IMR-90 (cell line): ENCODE data around the gene OTUB2. TPM values are rescaled to one million over a fixed set of nuclear protein-coding genes. Genes with fewer than 3 reads are reported as not detected.

Experiments used
- ATAC-seq: fragments of 200-7000 bp; cut with Tn5 transposase; 2 replicates; pipeline ENCODE4 v1.9.1; 2020; ENCODE audit warnings: low read depth, mild to moderate bottlenecking, moderate library complexity
- BruUV-seq: library from RNA; stranded (reverse); fragments of 400-500 nt; replicated peaks from 2 replicates; lab custom pipeline; 2021; lab: Mats Ljungman, UMichigan
- CTCF ChIA-PET: fragments of 300-600 bp; formaldehyde crosslinking; extraction: SDS; loops from one replicate; lab custom pipeline; 2021; ENCODE audit warnings: antibody characterized with exemption; lab: Yijun Ruan, JAX
- POLR2A ChIA-PET: fragments of 300-600 bp; sonication (Branson Sonifier 250); formaldehyde crosslinking; loops from one replicate; lab custom pipeline; 2022; ENCODE audit warnings: antibody characterized with exemption; ENCODE audit not compliant: unreplicated experiment; lab: Charles Lee
- DNase-seq: peaks from one replicate; pipeline ENCODE4 v3.0.0; 2013
- H2AFZ ChIP-seq: replicated peaks from 2 replicates; pipeline ENCODE3; 2013; ENCODE audit warnings: low read length, mild to moderate bottlenecking; ENCODE audit not compliant: poor library complexity
- H2AK5ac ChIP-seq: 2 replicates; pipeline ENCODE4 v1.6.1; 2013; ENCODE audit warnings: low read depth, low read length, inconsistent platforms
- H2AK9ac ChIP-seq: replicated peaks from 2 replicates; pipeline ENCODE3; 2013; ENCODE audit warnings: mild to moderate bottlenecking, low read depth, low read length, moderate library complexity; ENCODE audit not compliant: poor library complexity
- H2BK120ac ChIP-seq: 2 replicates; pipeline ENCODE4 v1.6.1; 2013; ENCODE audit warnings: low read depth, low read length, inconsistent platforms
- H2BK15ac ChIP-seq: 3 replicates; pipeline ENCODE4 v1.6.1; 2013; ENCODE audit warnings: low read depth, low read length, inconsistent platforms
- H2BK20ac ChIP-seq: 2 replicates; pipeline ENCODE4 v1.6.1; 2013; ENCODE audit warnings: low read depth, mild to moderate bottlenecking, inconsistent platforms, low read length, moderate library complexity
- H2BK5ac ChIP-seq: 2 replicates; pipeline ENCODE4 v1.6.1; 2013; ENCODE audit warnings: mild to moderate bottlenecking, low read depth, low read length, inconsistent platforms; ENCODE audit not compliant: poor library complexity, severe bottlenecking
- H3K14ac ChIP-seq: replicated peaks from 2 replicates; pipeline ENCODE4 v1.6.1; 2013; ENCODE audit warnings: low read depth, low read length, inconsistent platforms
- H3K18ac ChIP-seq: 2 replicates; pipeline ENCODE4 v1.6.1; 2013; ENCODE audit warnings: low read depth, low read length, control low read depth
- H3K23ac ChIP-seq: 2 replicates; pipeline ENCODE4 v1.6.1; 2013; ENCODE audit warnings: low read depth, low read length, inconsistent platforms
- H3K27ac ChIP-seq: 2 replicates; pipeline ENCODE4 v1.5.1; 2013; ENCODE audit warnings: mild to moderate bottlenecking, control low read depth, low read length; ENCODE audit not compliant: insufficient read depth
- H3K27me3 ChIP-seq: 2 replicates; pipeline ENCODE4 v1.6.1; 2013; ENCODE audit warnings: low read length; ENCODE audit not compliant: control insufficient read depth, insufficient read depth
- H3K36me3 ChIP-seq: 2 replicates; pipeline ENCODE4 v1.6.1; 2013; ENCODE audit warnings: low read length, mixed read lengths; ENCODE audit not compliant: control insufficient read depth, insufficient read depth
- H3K4ac ChIP-seq: 2 replicates; pipeline ENCODE4 v1.6.1; 2013; ENCODE audit warnings: low read depth, low read length, inconsistent platforms
- H3K4me1 ChIP-seq: 2 replicates; pipeline ENCODE4 v1.6.1; 2013; ENCODE audit warnings: low read length, mixed read lengths; ENCODE audit not compliant: control insufficient read depth, insufficient read depth
- H3K4me2 ChIP-seq: 2 replicates; pipeline ENCODE4 v1.6.1; 2013; ENCODE audit warnings: low read depth, mild to moderate bottlenecking, control low read depth, low read length, moderate library complexity
- H3K4me3 ChIP-seq: 2 replicates; pipeline ENCODE4 v1.5.1; 2013; ENCODE audit warnings: low read depth, mild to moderate bottlenecking, control low read depth, low read length, moderate library complexity; ENCODE audit not compliant: insufficient read depth
- H3K56ac ChIP-seq: 2 replicates; pipeline ENCODE4 v1.6.1; 2013; ENCODE audit warnings: low read length, inconsistent platforms; ENCODE audit not compliant: insufficient read depth; ENCODE audit errors: extremely low read depth
- H3K79me1 ChIP-seq, 2 experiments: 2 replicates each; pipeline ENCODE4 v1.6.1; 2013; ENCODE audit warnings: low read length in 2 of 2, inconsistent platforms in 1 of 2, low read depth in 1 of 2
- H3K9ac ChIP-seq: 2 replicates; pipeline ENCODE4 v1.6.1; 2013; ENCODE audit warnings: low read depth, low read length, control low read depth
- H3K9me1 ChIP-seq: 2 replicates; pipeline ENCODE4 v1.6.1; 2013; ENCODE audit warnings: low read length, inconsistent platforms; ENCODE audit not compliant: insufficient read depth
- H3K9me3 ChIP-seq: 2 replicates; pipeline ENCODE4 v1.6.1; 2013; ENCODE audit warnings: low read length; ENCODE audit not compliant: control insufficient read depth, insufficient read depth
- H4K20me1 ChIP-seq: 2 replicates; pipeline ENCODE4 v1.6.1; 2013; ENCODE audit warnings: low read length, inconsistent platforms; ENCODE audit not compliant: insufficient read depth
- H4K5ac ChIP-seq: 2 replicates; pipeline ENCODE4 v1.6.1; 2013; ENCODE audit warnings: mild to moderate bottlenecking, low read depth, low read length, control low read depth
- H4K8ac ChIP-seq, 2 experiments: 2 replicates each; pipeline ENCODE4 v1.6.1; 2013; ENCODE audit warnings: low read depth in 2 of 2, low read length in 2 of 2, control low read depth in 1 of 2, inconsistent platforms in 1 of 2
- H4K91ac ChIP-seq: 2 replicates; pipeline ENCODE4 v1.6.1; 2013; ENCODE audit warnings: low read depth, low read length, inconsistent platforms; ENCODE audit not compliant: insufficient read depth
- BHLHE40 ChIP-seq: fragments of 150-350 bp; IDR thresholded peaks from 2 replicates; pipeline ENCODE4 v1.6.1; 2016; ENCODE audit warnings: mild to moderate bottlenecking, low read depth, low read length
- CEBPB ChIP-seq: IDR thresholded peaks from 2 replicates; pipeline ENCODE4 v1.6.1; 2012; ENCODE audit warnings: low read depth, low read length, improper control_type of control experiment
- CHD1 ChIP-seq: IDR thresholded peaks from 2 replicates; pipeline ENCODE4 v1.6.1; 2012; ENCODE audit warnings: low read depth, low read length, improper control_type of control experiment
- FOS ChIP-seq: fragments of 150-350 bp; IDR thresholded peaks from 2 replicates; pipeline ENCODE4 v1.6.1; 2016; ENCODE audit warnings: low read depth, low read length
- MAFK ChIP-seq: IDR thresholded peaks from 2 replicates; pipeline ENCODE4 v1.6.1; 2012; ENCODE audit warnings: low read depth, low read length, improper control_type of control experiment
- MAZ ChIP-seq: IDR thresholded peaks from 2 replicates; pipeline ENCODE4 v1.6.1; 2012; ENCODE audit warnings: low read depth, mild to moderate bottlenecking, low read length, improper control_type of control experiment, moderate library complexity, borderline replicate concordance
- MXI1 ChIP-seq: IDR thresholded peaks from 2 replicates; pipeline ENCODE4 v1.6.1; 2012; ENCODE audit warnings: low read depth, mild to moderate bottlenecking, low read length, moderate library complexity, borderline replicate concordance
- NFE2L2 ChIP-seq: fragments of 150-350 bp; IDR thresholded peaks from 2 replicates; pipeline ENCODE4 v1.6.1; 2016; ENCODE audit warnings: low read depth, mild to moderate bottlenecking, low read length
- POLR2A ChIP-seq: IDR thresholded peaks from 2 replicates; pipeline ENCODE4 v1.6.1; 2012; ENCODE audit warnings: mild to moderate bottlenecking, low read depth, low read length
- RAD21 ChIP-seq: IDR thresholded peaks from 2 replicates; pipeline ENCODE4 v1.6.1; 2012; ENCODE audit warnings: low read length, improper control_type of control experiment
- RCOR1 ChIP-seq: IDR thresholded peaks from 2 replicates; pipeline ENCODE4 v1.6.1; 2012; ENCODE audit warnings: mild to moderate bottlenecking, low read length, improper control_type of control experiment; ENCODE audit not compliant: insufficient replicate concordance
- RFX5 ChIP-seq: IDR thresholded peaks from 2 replicates; pipeline ENCODE4 v1.8.0; 2012; ENCODE audit warnings: low read depth, mild to moderate bottlenecking, low read length, moderate library complexity
- SMC3 ChIP-seq: fragments of 150-350 bp; IDR thresholded peaks from 2 replicates; pipeline ENCODE4 v1.6.1; 2016; ENCODE audit warnings: low read depth, mild to moderate bottlenecking, antibody characterized with exemption, low read length, moderate library complexity
- WGBS, 2 experiments: methylation state at CpG; one replicate each; pipeline versions ENCODE4 v1.1.5 to v1.1.7; 2013; ENCODE audit warnings: missing lambda C conversion rate in 2 of 2; ENCODE audit not compliant: insufficient read length in 1 of 2; ENCODE audit errors: extremely low coverage in 2 of 2; 5-methylcytosine and 5-hydroxymethylcytosine counted together
- dilution Hi-C: fragments of 300-500 bp; cut with HindIII; formaldehyde crosslinking; loops from one replicate; pipeline ENCODE4 v1.14.3; 2018; ENCODE audit warnings: low sequenced_read_pairs; ENCODE audit not compliant: unreplicated experiment
- in situ Hi-C: fragments of 300-500 bp; cut with MboI; formaldehyde crosslinking; loops from 3 replicates; pipeline ENCODE4 v1.14.3; 2019; ENCODE audit warnings: low sequenced_read_pairs, inconsistent platforms, mixed read lengths
- intact Hi-C: fragments of 100-400 bp; cut with micrococcal nuclease; formaldehyde crosslinking; loops from 2 replicates; pipeline ENCODE4 v1.10.0; 2022
- polyA plus RNA-seq, 3 experiments: library from polyadenylated mRNA; depleted of rRNA; stranded (reverse); fragments of >200 nt; gene quantifications; 2 replicates each; pipeline ENCODE4 v1.2.3, GENCODE V29; 2012; ENCODE audit warnings: low replicate concordance in 1 of 3
- total RNA-seq: library from RNA; depleted of rRNA; stranded (reverse); fragments of >200 nt; gene quantifications from 2 replicates; pipeline ENCODE4 v1.2.3, GENCODE V29; 2012
- TF ChIP-seq, protein P1 (sequence below): fragments of 150-350 bp; IDR thresholded peaks from 2 replicates; pipeline ENCODE4 v1.6.1; 2016; ENCODE audit warnings: low read depth, mild to moderate bottlenecking, low read length, moderate library complexity, borderline replicate concordance
- TF ChIP-seq, protein P2 (sequence below): fragments of 150-350 bp; IDR thresholded peaks from 2 replicates; pipeline ENCODE4 v1.6.1; 2017; ENCODE audit warnings: mild to moderate bottlenecking, antibody characterized with exemption, low read length, low read depth
- TF ChIP-seq, protein P3 (sequence below): conservative IDR thresholded peaks from 2 replicates; pipeline ENCODE4 v1.5.1; 2012; ENCODE audit warnings: mild to moderate bottlenecking, low read depth, low read length, improper control_type of control experiment

Gene OTUB2
- total and polyA plus RNA-seq, 2 of the 4 experiments (the other 2 are of a cell fraction), result 1.1 to 2.5 TPM

DNA sequence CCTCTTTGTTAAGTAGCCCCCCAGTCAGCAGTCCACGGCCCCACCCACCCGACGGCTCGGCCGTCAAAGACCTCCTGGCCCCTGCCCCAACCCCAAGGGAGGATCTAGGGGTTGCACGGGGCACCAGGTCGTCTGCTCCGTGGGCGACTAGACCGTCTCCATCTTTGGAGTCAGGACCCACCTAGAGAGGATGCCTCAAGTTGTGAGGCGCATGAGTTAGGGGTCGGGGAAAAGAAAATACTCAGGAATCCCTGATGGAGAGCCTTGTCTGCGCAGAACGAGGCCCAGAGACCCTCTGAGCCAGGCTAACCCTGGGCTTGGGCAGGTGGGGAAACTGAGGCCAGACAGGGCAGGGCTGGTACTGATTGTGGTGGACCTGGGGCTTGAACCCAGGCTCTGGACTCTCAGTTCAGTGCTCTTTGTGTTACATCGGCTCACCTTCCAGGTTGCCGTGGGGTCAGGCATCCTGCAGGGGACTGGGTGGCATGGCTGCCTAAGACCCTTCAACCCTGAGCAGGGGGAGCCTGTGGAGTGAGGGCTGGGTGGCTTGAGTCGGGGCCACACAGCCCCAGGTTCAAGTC lies 839 bp downstream of the OTUB2 start:
- DNase-seq, result no peak
- no peak overlapping the region for H2BK5ac ChIP-seq
- H4K8ac ChIP-seq, result peak overlapping the region in 1 of 2 experiments; percentile 44; a peak in 1 of 4 replicates
- 0 out of 2 replicates have a peak overlapping the region, but pooled peaks have one; percentile 11 for H2AK5ac ChIP-seq
- H3K27me3 ChIP-seq, result no peaks in the 10 kb centered on the region; the same call in 1 of the 2 replicates
- no peaks in the 10 kb centered on the region for H3K9me3 ChIP-seq
- intact Hi-C loops, result no loop called here
- H2AFZ ChIP-seq, result peak overlapping the region; percentile 90
- H4K91ac ChIP-seq, result no peak overlapping the region
- ChIA-PET POLR2A (no interaction called here), CTCF (no interaction called here)
- H3K4me3 ChIP-seq, result peak overlapping the region; percentile 60
- peak overlapping the region; percentile 69 for H2AK9ac ChIP-seq
- no peak overlapping the region for H3K56ac ChIP-seq
- 0 out of 2 replicates have a peak, but pooled peaks cover 5% of the 10 kb centered on the region for H3K9me1 ChIP-seq
- no peak overlapping the region for H4K5ac ChIP-seq
- H3K14ac ChIP-seq, result no peak overlapping the region
- no peak overlapping the region for H3K23ac ChIP-seq
- H3K9ac ChIP-seq, result 0 out of 2 replicates have a peak overlapping the region, but pooled peaks have one; percentile 19
- no peak overlapping the region for H2BK120ac ChIP-seq
- no peak for ATAC-seq
- 0 out of 4 replicates have a peak, but pooled peaks cover 0 to 4% of the 10 kb centered on the region in 2 experiments for H3K79me1 ChIP-seq
- WGBS, 2 experiments, result 45% methylated on average over 5 of the region's 17 CpGs; no CpG with 5 or more reads in 1 of the 2 experiments
- H3K36me3 ChIP-seq, result no peaks in the 10 kb centered on the region
- H3K4ac ChIP-seq, result no peak overlapping the region; the same call in 1 of the 2 replicates
- no peak overlapping the region for H3K27ac ChIP-seq
- in situ Hi-C loops, result no loop called here
- peak overlapping the region; percentile 64 for H3K4me2 ChIP-seq
- no peak overlapping the region for H2BK15ac ChIP-seq
- no peaks in the 10 kb centered on the region; the same call in 1 of the 2 replicates for H3K4me1 ChIP-seq
- TF ChIP-seq, protein P1, sequence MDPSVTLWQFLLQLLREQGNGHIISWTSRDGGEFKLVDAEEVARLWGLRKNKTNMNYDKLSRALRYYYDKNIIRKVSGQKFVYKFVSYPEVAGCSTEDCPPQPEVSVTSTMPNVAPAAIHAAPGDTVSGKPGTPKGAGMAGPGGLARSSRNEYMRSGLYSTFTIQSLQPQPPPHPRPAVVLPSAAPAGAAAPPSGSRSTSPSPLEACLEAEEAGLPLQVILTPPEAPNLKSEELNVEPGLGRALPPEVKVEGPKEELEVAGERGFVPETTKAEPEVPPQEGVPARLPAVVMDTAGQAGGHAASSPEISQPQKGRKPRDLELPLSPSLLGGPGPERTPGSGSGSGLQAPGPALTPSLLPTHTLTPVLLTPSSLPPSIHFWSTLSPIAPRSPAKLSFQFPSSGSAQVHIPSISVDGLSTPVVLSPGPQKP, result no peak
- no peak for TF ChIP-seq CHD1
- no peak for TF ChIP-seq RAD21
- TF ChIP-seq, protein P2, sequence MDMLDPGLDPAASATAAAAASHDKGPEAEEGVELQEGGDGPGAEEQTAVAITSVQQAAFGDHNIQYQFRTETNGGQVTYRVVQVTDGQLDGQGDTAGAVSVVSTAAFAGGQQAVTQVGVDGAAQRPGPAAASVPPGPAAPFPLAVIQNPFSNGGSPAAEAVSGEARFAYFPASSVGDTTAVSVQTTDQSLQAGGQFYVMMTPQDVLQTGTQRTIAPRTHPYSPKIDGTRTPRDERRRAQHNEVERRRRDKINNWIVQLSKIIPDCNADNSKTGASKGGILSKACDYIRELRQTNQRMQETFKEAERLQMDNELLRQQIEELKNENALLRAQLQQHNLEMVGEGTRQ, result no peak
- TF ChIP-seq BHLHE40, result no peak
- no peak for TF ChIP-seq MXI1
- TF ChIP-seq FOS, result no peak
- TF ChIP-seq POLR2A, result no peak
- no peak for TF ChIP-seq RFX5
- no peak for TF ChIP-seq MAZ
- no peak for TF ChIP-seq RCOR1
- no peak for TF ChIP-seq SMC3
- TF ChIP-seq, protein P3, sequence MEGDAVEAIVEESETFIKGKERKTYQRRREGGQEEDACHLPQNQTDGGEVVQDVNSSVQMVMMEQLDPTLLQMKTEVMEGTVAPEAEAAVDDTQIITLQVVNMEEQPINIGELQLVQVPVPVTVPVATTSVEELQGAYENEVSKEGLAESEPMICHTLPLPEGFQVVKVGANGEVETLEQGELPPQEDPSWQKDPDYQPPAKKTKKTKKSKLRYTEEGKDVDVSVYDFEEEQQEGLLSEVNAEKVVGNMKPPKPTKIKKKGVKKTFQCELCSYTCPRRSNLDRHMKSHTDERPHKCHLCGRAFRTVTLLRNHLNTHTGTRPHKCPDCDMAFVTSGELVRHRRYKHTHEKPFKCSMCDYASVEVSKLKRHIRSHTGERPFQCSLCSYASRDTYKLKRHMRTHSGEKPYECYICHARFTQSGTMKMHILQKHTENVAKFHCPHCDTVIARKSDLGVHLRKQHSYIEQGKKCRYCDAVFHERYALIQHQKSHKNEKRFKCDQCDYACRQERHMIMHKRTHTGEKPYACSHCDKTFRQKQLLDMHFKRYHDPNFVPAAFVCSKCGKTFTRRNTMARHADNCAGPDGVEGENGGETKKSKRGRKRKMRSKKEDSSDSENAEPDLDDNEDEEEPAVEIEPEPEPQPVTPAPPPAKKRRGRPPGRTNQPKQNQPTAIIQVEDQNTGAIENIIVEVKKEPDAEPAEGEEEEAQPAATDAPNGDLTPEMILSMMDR, result no peak
- TF ChIP-seq MAFK, result no peak
- TF ChIP-seq CEBPB, result no peak
- no peak for TF ChIP-seq NFE2L2
- no TSS peak for BruUV-seq
- H3K18ac ChIP-seq, result no peak overlapping the region
- no peaks in the 10 kb centered on the region for H4K20me1 ChIP-seq
- no peak overlapping the region for H2BK20ac ChIP-seq
- dilution Hi-C loops, result no loop called here
